WTC11 (cell line): ENCODE results near the gene PSAT1. TPM values are rescaled to one million over a fixed set of nuclear protein-coding genes. Genes with fewer than 3 reads are reported as not detected.

Experiments used
- ATAC-seq: fragments of 200-7000 bp; cut with Tn5 transposase; 2 replicates; pipeline ENCODE4 v1.10.0; 2021; ENCODE audit warnings: mild to moderate bottlenecking, moderate library complexity
- CTCF ChIA-PET: fragments of 300-600 bp; sonication (Branson Sonifier 250); formaldehyde crosslinking; loops from one replicate; lab custom pipeline; 2021; ENCODE audit warnings: antibody characterized with exemption; lab: Charles Lee
- POLR2A ChIA-PET: fragments of 350-600 bp; sonication (Branson Sonifier 250); formaldehyde crosslinking; loops from one replicate; lab custom pipeline; 2021; ENCODE audit warnings: antibody characterized with exemption; lab: Charles Lee
- DNase-seq: peaks from one replicate; pipeline ENCODE4 v3.0.0; 2021; ENCODE audit warnings: low spot score
- H3K27ac Mint-ChIP-seq: 2 replicates; pipeline ENCODE4 v1.8.0; 2021; ENCODE audit warnings: mixed read lengths
- H3K27me3 Mint-ChIP-seq: 2 replicates; pipeline ENCODE4 v1.8.0; 2021; ENCODE audit warnings: low read depth, mild to moderate bottlenecking, moderate library complexity, mixed read lengths
- H3K36me3 Mint-ChIP-seq: 2 replicates; pipeline ENCODE4 v1.8.0; 2021; ENCODE audit warnings: mixed read lengths
- H3K4me1 Mint-ChIP-seq: 2 replicates; pipeline ENCODE4 v1.8.0; 2022; ENCODE audit warnings: mixed read lengths
- H3K4me3 Mint-ChIP-seq: 2 replicates; pipeline ENCODE4 v1.8.0; 2021; ENCODE audit warnings: mild to moderate bottlenecking, moderate library complexity, mixed read lengths
- H3K9me3 Mint-ChIP-seq: 2 replicates; pipeline ENCODE4 v1.8.0; 2021; ENCODE audit warnings: mixed read lengths
- AR ChIP-seq: fragments of 250-450 bp; sonication (Bioruptor Pico); IDR thresholded peaks from 2 replicates; pipeline ENCODE4 v1.9.0; 2021; ENCODE audit warnings: mild to moderate bottlenecking
- CBFB ChIP-seq: sonication (generic); formaldehyde crosslinking; IDR thresholded peaks from 2 replicates; pipeline ENCODE4 v1.8.1; 2022; ENCODE audit warnings: mild to moderate bottlenecking, low read depth, missing genetic modification reagents
- ESRRA ChIP-seq: sonication (generic); formaldehyde crosslinking; IDR thresholded peaks from 2 replicates; pipeline ENCODE4 v1.8.1; 2022; ENCODE audit warnings: mild to moderate bottlenecking, missing genetic modification reagents, borderline replicate concordance
- FOXJ3 ChIP-seq: sonication (generic); formaldehyde crosslinking; IDR thresholded peaks from 2 replicates; pipeline ENCODE4 v1.9.0; 2021; ENCODE audit warnings: missing genetic modification reagents, mild to moderate bottlenecking, borderline replicate concordance
- KAT7 ChIP-seq: sonication (generic); formaldehyde crosslinking; IDR thresholded peaks from 2 replicates; pipeline ENCODE4 v1.8.1; 2023; ENCODE audit warnings: missing genetic modification reagents, mild to moderate bottlenecking, borderline replicate concordance
- MLX ChIP-seq: sonication (generic); formaldehyde crosslinking; IDR thresholded peaks from 2 replicates; pipeline ENCODE4 v1.8.1; 2023; ENCODE audit warnings: mild to moderate bottlenecking, missing genetic modification reagents, moderate library complexity
- OVOL2 ChIP-seq: fragments of 250-450 bp; sonication (Bioruptor Pico); IDR thresholded peaks from 2 replicates; pipeline ENCODE4 v1.9.0; 2021; ENCODE audit warnings: mild to moderate bottlenecking, borderline replicate concordance
- SMAD3 ChIP-seq: sonication (generic); formaldehyde crosslinking; IDR thresholded peaks from 2 replicates; pipeline ENCODE4 v1.8.0; 2022; ENCODE audit warnings: missing genetic modification reagents, mild to moderate bottlenecking, borderline replicate concordance
- SMAD4 ChIP-seq: sonication (generic); formaldehyde crosslinking; IDR thresholded peaks from 2 replicates; pipeline ENCODE4 v1.8.0; 2022; ENCODE audit warnings: mild to moderate bottlenecking, missing genetic modification reagents
- USF2 ChIP-seq: sonication (generic); formaldehyde crosslinking; IDR thresholded peaks from 2 replicates; pipeline ENCODE4 v1.8.1; 2023; ENCODE audit warnings: mild to moderate bottlenecking, missing genetic modification reagents, moderate library complexity
- ZBTB21 ChIP-seq: sonication (generic); formaldehyde crosslinking; IDR thresholded peaks from 2 replicates; pipeline ENCODE4 v1.8.1; 2023; ENCODE audit warnings: mild to moderate bottlenecking, missing genetic modification reagents, borderline replicate concordance
- ZNF232 ChIP-seq: sonication (generic); formaldehyde crosslinking; IDR thresholded peaks from 2 replicates; pipeline ENCODE4 v1.8.0; 2022; ENCODE audit warnings: mild to moderate bottlenecking, missing genetic modification reagents
- ZNF396 ChIP-seq: fragments of 250-450 bp; sonication (Bioruptor Pico); IDR thresholded peaks from 2 replicates; pipeline ENCODE4 v1.8.0; 2021; ENCODE audit warnings: mild to moderate bottlenecking, moderate library complexity, borderline replicate concordance
- ZNF425 ChIP-seq: fragments of 250-450 bp; sonication (Bioruptor Pico); conservative IDR thresholded peaks from 2 replicates; pipeline ENCODE4 v1.9.0; 2021; ENCODE audit warnings: mild to moderate bottlenecking
- ZNF671 ChIP-seq: fragments of 250-450 bp; sonication (Bioruptor Pico); IDR thresholded peaks from 2 replicates; pipeline ENCODE4 v1.8.0; 2021; ENCODE audit warnings: mild to moderate bottlenecking
- total RNA-seq: library from RNA; stranded (reverse); gene quantifications from 3 replicates; pipeline ENCODE4 v1.2.3, GENCODE V29; 2021
- TF ChIP-seq, protein P1 (sequence below): sonication (generic); formaldehyde crosslinking; IDR thresholded peaks from 2 replicates; pipeline ENCODE4 v1.8.0; 2023; ENCODE audit warnings: missing genetic modification reagents
- TF ChIP-seq, protein P2 (sequence below): fragments of 250-450 bp; sonication (Bioruptor Pico); IDR thresholded peaks from 2 replicates; pipeline ENCODE4 v1.9.0; 2021; ENCODE audit warnings: moderate library complexity, mild to moderate bottlenecking, inconsistent platforms, borderline replicate concordance
- TF ChIP-seq, protein P3 (sequence below): sonication (generic); formaldehyde crosslinking; IDR thresholded peaks from 2 replicates; pipeline ENCODE4 v1.8.0; 2022; ENCODE audit warnings: mild to moderate bottlenecking, missing genetic modification reagents

The PSAT1 gene
- total RNA-seq, 1 experiment from 2014 or later: 240 TPM

DNA sequence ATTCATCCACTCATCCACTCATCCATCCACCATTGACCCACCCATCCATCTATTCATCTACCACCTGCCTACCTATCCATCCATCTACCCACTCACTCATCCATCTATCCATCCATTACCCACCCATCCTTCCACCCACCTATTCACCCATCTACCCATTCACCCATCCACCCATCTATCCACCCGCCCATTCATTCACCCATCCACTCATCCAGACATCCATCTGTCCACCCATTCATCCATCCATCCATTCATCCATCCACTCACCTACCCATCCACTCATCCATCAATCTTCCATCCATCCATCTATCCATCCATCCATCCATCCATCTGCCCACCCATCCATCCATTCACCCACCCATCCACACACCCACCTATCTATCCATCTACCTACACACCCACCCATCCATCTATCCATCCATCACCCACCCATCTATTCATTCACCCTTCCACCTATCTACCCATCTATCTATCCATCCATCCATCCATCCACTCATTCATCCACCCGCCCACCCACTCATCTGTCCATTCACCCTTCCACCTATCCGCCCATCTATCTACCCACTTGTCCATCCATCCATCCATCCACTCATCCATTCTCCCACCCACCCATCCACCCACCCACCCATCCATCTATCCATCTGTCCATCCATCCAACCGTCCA, 23.2 kb downstream of the PSAT1 start (continued):
- TF ChIP-seq, protein P1, sequence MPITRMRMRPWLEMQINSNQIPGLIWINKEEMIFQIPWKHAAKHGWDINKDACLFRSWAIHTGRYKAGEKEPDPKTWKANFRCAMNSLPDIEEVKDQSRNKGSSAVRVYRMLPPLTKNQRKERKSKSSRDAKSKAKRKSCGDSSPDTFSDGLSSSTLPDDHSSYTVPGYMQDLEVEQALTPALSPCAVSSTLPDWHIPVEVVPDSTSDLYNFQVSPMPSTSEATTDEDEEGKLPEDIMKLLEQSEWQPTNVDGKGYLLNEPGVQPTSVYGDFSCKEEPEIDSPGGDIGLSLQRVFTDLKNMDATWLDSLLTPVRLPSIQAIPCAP (CRISPR knock-in tag): no peak

DNA sequence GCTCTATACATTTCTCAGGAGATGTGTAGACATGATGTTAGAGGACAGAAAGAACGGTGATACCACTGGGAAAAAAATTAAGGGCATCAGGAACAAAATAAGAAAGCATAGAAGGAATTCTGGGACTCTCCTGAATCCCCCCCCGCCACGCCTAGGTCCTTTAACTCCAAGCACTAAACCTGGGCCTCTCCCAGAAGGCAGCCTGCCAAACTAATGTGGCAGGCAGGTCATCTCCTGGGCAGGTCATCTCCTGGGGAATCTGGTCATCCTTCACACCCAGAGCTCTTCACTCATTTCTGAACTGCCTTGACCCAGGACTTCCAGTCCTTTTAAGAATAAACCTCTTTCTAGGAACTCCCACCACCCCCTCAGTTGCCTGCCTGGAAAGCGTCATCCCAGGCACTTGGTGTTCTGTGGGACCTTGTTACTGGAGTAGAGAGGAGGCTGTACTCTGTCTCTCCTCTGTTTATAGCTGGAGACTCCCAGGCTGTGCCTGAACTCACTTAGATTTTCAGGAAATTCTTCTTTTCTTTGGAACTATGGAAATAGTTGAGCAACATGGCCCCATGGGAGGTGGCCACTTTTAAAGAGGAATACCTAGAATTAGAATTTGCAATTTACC, 24.1 kb downstream of the PSAT1 start:
- CTCF ChIA-PET: no interaction called here
- Mint-ChIP-seq H3K36me3 (peaks cover 92% of the 10 kb centered on the region), H3K27ac (no peak overlapping the region), H3K4me1 (peaks cover 28% of the 10 kb centered on the region), H3K9me3 (no peaks in the 10 kb centered on the region; the same call in 1 of the 2 replicates), H3K4me3 (no peak overlapping the region), H3K27me3 (no peaks in the 10 kb centered on the region)
- POLR2A ChIA-PET: interaction anchor here (0.8 kb wide), 1 partner anchor 24 kb away, joined by 3 read pairs; the partner anchor contains the start of gene PSAT1
- DNase-seq: no peak
- ATAC-seq: no peak
- TF ChIP-seq, protein P2, sequence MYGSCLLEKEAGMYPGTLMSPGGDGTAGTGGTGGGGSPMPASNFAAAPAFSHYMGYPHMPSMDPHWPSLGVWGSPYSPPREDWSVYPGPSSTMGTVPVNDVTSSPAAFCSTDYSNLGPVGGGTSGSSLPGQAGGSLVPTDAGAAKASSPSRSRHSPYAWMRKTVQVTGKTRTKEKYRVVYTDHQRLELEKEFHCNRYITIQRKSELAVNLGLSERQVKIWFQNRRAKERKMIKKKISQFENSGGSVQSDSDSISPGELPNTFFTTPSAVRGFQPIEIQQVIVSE (CRISPR knock-in tag): no peak
- TF ChIP-seq KAT7 (CRISPR knock-in tag): no peak
- TF ChIP-seq FOXJ3 (CRISPR knock-in tag): no peak
- TF ChIP-seq ZBTB21 (CRISPR knock-in tag): no peak
- TF ChIP-seq ZNF671: no peak

- Mint-ChIP-seq H3K27ac (no peak overlapping the region), H3K4me3 (no peak overlapping the region), H3K36me3 (peaks cover 91% of the 10 kb centered on the region), H3K27me3 (no peaks in the 10 kb centered on the region), H3K9me3 (no peaks in the 10 kb centered on the region; the same call in 1 of the 2 replicates), H3K4me1 (peaks cover 26% of the 10 kb centered on the region)
- CTCF ChIA-PET: no interaction called here
- ATAC-seq: no peak
- DNase-seq: no peak
- POLR2A ChIA-PET: interaction anchor here (0.8 kb wide), 1 partner anchor 25 kb away, joined by 3 read pairs; the partner anchor contains the start of gene PSAT1
- TF ChIP-seq MLX (CRISPR knock-in tag) (no peak), ZNF232 (CRISPR knock-in tag) (no peak), USF2 (CRISPR knock-in tag) (no peak), ZNF425 (CRISPR knock-in tag) (no peak), ESRRA (CRISPR knock-in tag) (no peak), SMAD4 (CRISPR knock-in tag) (no peak), CBFB (CRISPR knock-in tag) (no peak), AR (CRISPR knock-in tag) (no peak), OVOL2 (CRISPR knock-in tag) (no peak), SMAD3 (CRISPR knock-in tag) (no peak), ZNF396 (CRISPR knock-in tag) (no peak)
- TF ChIP-seq, protein P3, sequence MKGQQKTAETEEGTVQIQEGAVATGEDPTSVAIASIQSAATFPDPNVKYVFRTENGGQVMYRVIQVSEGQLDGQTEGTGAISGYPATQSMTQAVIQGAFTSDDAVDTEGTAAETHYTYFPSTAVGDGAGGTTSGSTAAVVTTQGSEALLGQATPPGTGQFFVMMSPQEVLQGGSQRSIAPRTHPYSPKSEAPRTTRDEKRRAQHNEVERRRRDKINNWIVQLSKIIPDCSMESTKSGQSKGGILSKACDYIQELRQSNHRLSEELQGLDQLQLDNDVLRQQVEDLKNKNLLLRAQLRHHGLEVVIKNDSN (CRISPR knock-in tag): no peak
These were observed 24.6 kb downstream of the PSAT1 start for GRCh38 chr9:78321505-78321904.
